DND-41 (cell line): ENCODE results near the gene SLC22A16.

Source experiments
- ATAC-seq: fragments of 200-7000 bp; cut with Tn5 transposase; 3 replicates; pipeline ENCODE4 v1.9.1; 2021; ENCODE audit warnings: low read depth; ENCODE audit not compliant: insufficient read depth
- DNase-seq: peaks from one replicate; pipeline ENCODE4 v3.0.0-alpha.2; 2020
- H2AFZ ChIP-seq: 2 replicates; pipeline ENCODE4 v1.6.0; 2012; ENCODE audit warnings: low read depth, low read length
- H3K27ac ChIP-seq: 2 replicates; pipeline ENCODE4 v1.5.1; 2012; ENCODE audit warnings: low read length, inconsistent platforms
- H3K27me3 ChIP-seq: fragments of 200-600 bp; sonication (generic); 2 replicates; pipeline ENCODE4 v1.6.0; 2012; ENCODE audit warnings: low read length, mild to moderate bottlenecking, inconsistent platforms; ENCODE audit not compliant: insufficient read depth, poor library complexity
- H3K36me3 ChIP-seq: 2 replicates; pipeline ENCODE4 v1.5.1; 2012; ENCODE audit warnings: low read length, inconsistent platforms; ENCODE audit not compliant: insufficient read depth
- H3K4me1 ChIP-seq: 2 replicates; pipeline ENCODE4 v1.5.1; 2012; ENCODE audit warnings: mild to moderate bottlenecking, low read length; ENCODE audit not compliant: insufficient read depth
- H3K4me2 ChIP-seq: 2 replicates; pipeline ENCODE4 v1.6.0; 2012; ENCODE audit warnings: mild to moderate bottlenecking, moderate library complexity, low read length, inconsistent platforms; ENCODE audit not compliant: insufficient read depth
- H3K4me3 ChIP-seq, 2 experiments: fragments of 200-600 bp in 1 of 2; shearing (Covaris generic) in 1 of 2; 2 replicates each; pipeline ENCODE4 v1.5.1; 2012 to 2016; ENCODE audit warnings: inconsistent platforms in 2 of 2, low read length in 2 of 2, mild to moderate bottlenecking in 2 of 2, low read depth in 1 of 2, moderate library complexity in 1 of 2
- H3K79me2 ChIP-seq: 2 replicates; pipeline ENCODE4 v1.6.0; 2012; ENCODE audit warnings: low read length, inconsistent platforms; ENCODE audit not compliant: insufficient read depth
- H3K9ac ChIP-seq: 2 replicates; pipeline ENCODE4 v1.6.0; 2012; ENCODE audit warnings: low read depth, mild to moderate bottlenecking, inconsistent platforms, low read length, moderate library complexity
- H3K9me3 ChIP-seq: 2 replicates; pipeline ENCODE4 v1.5.1; 2012; ENCODE audit warnings: low read length, moderate library complexity, mild to moderate bottlenecking, inconsistent platforms; ENCODE audit not compliant: insufficient read depth, severe bottlenecking
- H4K20me1 ChIP-seq: 2 replicates; pipeline ENCODE4 v1.6.0; 2012; ENCODE audit warnings: low read length; ENCODE audit not compliant: insufficient read depth
- CTCF ChIP-seq: IDR thresholded peaks from 2 replicates; pipeline ENCODE4 v1.5.1; 2012; ENCODE audit warnings: borderline replicate concordance, low read length, moderate library complexity, mild to moderate bottlenecking; ENCODE audit not compliant: poor library complexity, severe bottlenecking; ENCODE audit errors: extremely low read depth
- EZH2 ChIP-seq: IDR thresholded peaks from 3 replicates; pipeline ENCODE4 v1.6.1; 2012; ENCODE audit warnings: borderline replicate concordance, low read depth, mild to moderate bottlenecking, moderate library complexity, low read length, inconsistent platforms; ENCODE audit not compliant: severe bottlenecking

Gene SLC22A16

GRCh38 chr6:110523451-110524021 is 47.1 kb upstream of the SLC22A16 start:
- ATAC-seq (no peak), DNase-seq (no peak)
- no peaks in the 10 kb centered on the region for H3K4me1 ChIP-seq
- H3K4me2 ChIP-seq = no peak overlapping the region
- H3K9me3 ChIP-seq = no peaks in the 10 kb centered on the region
- H3K27me3 ChIP-seq = no peaks in the 10 kb centered on the region
- H3K4me3 ChIP-seq = no peak overlapping the region
- no peaks in the 10 kb centered on the region for H4K20me1 ChIP-seq
- H2AFZ ChIP-seq = no peak overlapping the region
- H3K27ac ChIP-seq = no peak overlapping the region
- TF ChIP-seq EZH2 (no peak), CTCF (no peak)
- no peaks in the 10 kb centered on the region for H3K36me3 ChIP-seq
- no peaks in the 10 kb centered on the region for H3K79me2 ChIP-seq
- H3K9ac ChIP-seq = no peak overlapping the region

GRCh38 chr6:110522427-110522826 is 46.0 kb upstream of the SLC22A16 start:
- ATAC-seq (no peak), DNase-seq (no peak)
- Histone ChIP-seq H2AFZ (no peak overlapping the region), H3K9ac (no peak overlapping the region), H3K4me3 (no peak overlapping the region), H3K9me3 (no peaks in the 10 kb centered on the region), H3K27ac (no peak overlapping the region), H3K79me2 (no peaks in the 10 kb centered on the region), H3K4me1 (no peaks in the 10 kb centered on the region), H4K20me1 (no peaks in the 10 kb centered on the region), H3K36me3 (no peaks in the 10 kb centered on the region), H3K27me3 (no peaks in the 10 kb centered on the region), H3K4me2 (no peak overlapping the region)
- TF ChIP-seq EZH2 (no peak), CTCF (no peak)

GRCh38 chr6:110520992-110521543 is 44.7 kb upstream of the SLC22A16 start:
- Histone ChIP-seq H3K9ac (no peak overlapping the region), H3K9me3 (no peaks in the 10 kb centered on the region), H3K4me1 (no peaks in the 10 kb centered on the region)

More at GRCh38 chr6:110520992-110521543, 44.7 kb upstream of the SLC22A16 start:
- no peak for DNase-seq
- no peak overlapping the region for H2AFZ ChIP-seq
- H4K20me1 ChIP-seq = no peaks in the 10 kb centered on the region
- H3K27me3 ChIP-seq = no peaks in the 10 kb centered on the region
- no peak overlapping the region for H3K4me2 ChIP-seq
- no peak for ATAC-seq
- no peak overlapping the region for H3K27ac ChIP-seq
- no peak overlapping the region for H3K4me3 ChIP-seq
- H3K79me2 ChIP-seq = no peaks in the 10 kb centered on the region
- H3K36me3 ChIP-seq = no peaks in the 10 kb centered on the region
- TF ChIP-seq EZH2 (no peak), CTCF (no peak)
